Body of pancreas (tissue), 4 donors: ENCODE results near the gene SLC25A30.
"Not testable (repeated sequence)": the region's sequence is repeated elsewhere in the genome, so short reads cannot be mapped to it uniquely, and the experiment has no call there.

Experiments
- CTCF ChIP-seq, 7 experiments: fragments of 450-650 bp in 4 of 7; fragments of 200-600 bp in 3 of 7; sonication (generic) in 3 of 7; IDR thresholded peaks; one replicate each; pipeline ENCODE4 v1.5.1; 2016 to 2019; ENCODE audit warnings: antibody characterized with exemption in 7 of 7
- POLR2A ChIP-seq, 3 donors: fragments of 450-650 bp; IDR thresholded peaks; one replicate each; pipeline ENCODE4 v1.6.1; 2016; ENCODE audit warnings: antibody characterized with exemption in 3 of 3, mild to moderate bottlenecking in 2 of 3

GRCh38 chr13:45390348-45390747, 27.8 kb downstream of the SLC25A30 start:
- not testable (repeated sequence) for TF ChIP-seq CTCF, POLR2A (IDR thresholded peaks at IDR 0.05)
